Measurements from ENCODE around the gene DPP7.

Gene DPP7

DNA sequence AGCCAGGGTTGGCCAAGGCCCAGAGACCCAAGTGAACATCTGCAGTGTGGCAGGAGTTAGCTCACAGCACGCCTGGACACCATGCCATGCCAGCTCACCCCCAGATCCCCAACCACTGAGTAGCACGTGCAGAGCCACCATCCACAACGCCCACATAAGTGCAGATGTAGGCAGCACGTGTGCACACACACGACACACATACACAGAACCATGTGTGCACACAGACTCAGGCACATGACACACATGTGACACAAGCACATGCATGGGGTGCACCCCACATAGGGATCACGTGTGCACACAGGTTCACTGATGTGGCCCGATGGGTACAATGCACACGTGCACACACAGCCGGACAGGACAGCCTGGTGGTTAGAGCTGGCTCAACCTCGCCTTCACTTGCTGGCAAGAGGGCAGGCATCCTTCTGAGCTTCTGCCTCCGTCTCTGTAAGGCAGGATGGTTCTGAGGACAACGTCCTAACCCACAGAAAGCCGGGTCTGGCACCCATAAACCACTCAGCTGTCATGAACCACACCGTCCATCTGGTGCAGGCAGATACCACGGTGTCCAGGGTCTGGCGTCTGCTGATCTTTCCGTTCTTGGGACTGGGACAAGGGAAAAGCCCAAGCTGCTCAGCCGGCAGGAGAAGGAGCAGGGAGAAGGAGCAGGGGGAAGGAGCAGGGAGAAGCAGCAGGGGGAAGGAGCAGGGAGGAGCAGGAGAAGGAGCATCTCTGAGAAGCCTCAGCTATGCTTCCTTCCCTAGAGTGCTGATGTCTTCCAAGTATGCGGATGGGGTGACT is 43.3 kb upstream of the DPP7 start:
- no peaks in the 10 kb centered on the region for H3K36me3 ChIP-seq (ENCODE audit: insufficient read depth, low read length)
- H3K27me3 ChIP-seq (ENCODE audit: control insufficient read depth in 1 of 2, insufficient read depth in 2 of 2, low read length in 2 of 2) = peaks cover 25 to 71% of the 10 kb centered on the region in 2 donors
- no peaks in the 10 kb centered on the region for H3K4me1 ChIP-seq (ENCODE audit: insufficient read depth, low read length)
- no peak overlapping the region for H3K4me3 ChIP-seq (ENCODE audit: low read depth in 1 of 2, low read length in 2 of 2)
- H3K9ac ChIP-seq (ENCODE audit: low read length) = no peak overlapping the region
- no peaks in the 10 kb centered on the region for H3K9me3 ChIP-seq (ENCODE audit: low read length)
- no peak overlapping the region for H3K27ac ChIP-seq (ENCODE audit: low read depth, low read length)

DNA sequence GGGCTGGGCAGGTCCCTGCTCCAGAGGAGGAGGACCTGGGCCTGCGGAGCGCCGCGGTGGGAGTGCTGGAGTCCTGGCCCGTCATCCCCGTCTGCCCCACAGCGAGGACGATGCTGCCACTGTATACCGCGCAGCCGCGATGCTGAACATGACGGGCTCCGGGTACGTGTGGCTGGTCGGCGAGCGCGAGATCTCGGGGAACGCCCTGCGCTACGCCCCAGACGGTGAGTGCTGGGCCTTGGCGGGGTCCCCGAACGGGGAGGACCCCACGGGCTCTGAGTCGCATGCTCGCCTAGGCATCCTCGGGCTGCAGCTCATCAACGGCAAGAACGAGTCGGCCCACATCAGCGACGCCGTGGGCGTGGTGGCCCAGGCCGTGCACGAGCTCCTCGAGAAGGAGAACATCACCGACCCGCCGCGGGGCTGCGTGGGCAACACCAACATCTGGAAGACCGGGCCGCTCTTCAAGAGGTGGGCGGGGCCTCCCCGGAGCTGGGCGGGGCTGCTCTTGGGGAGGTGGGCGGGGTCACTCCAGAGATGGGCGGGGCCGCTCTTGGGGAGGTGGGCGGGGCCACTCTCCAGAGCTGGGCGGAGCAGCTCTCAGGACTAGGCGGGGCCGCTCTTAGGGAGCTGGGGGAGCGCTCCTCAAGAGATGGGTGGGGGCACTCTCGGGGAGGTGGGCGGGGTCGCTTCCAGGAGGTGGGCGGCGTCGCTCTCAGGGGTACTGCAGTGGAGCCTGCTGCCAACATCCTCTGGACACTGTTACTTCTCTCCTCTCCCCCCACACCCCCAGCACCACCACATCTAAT is 42.2 kb upstream of the DPP7 start:
- Histone ChIP-seq H3K27me3 (ENCODE audit: control insufficient read depth in 1 of 2, insufficient read depth in 2 of 2, low read length in 2 of 2) (peaks cover 25 to 60% of the 10 kb centered on the region in 2 donors), H3K36me3 (ENCODE audit: insufficient read depth, low read length) (no peaks in the 10 kb centered on the region), H3K4me1 (ENCODE audit: insufficient read depth, low read length) (no peaks in the 10 kb centered on the region), H3K9ac (ENCODE audit: low read length) (no peak overlapping the region), H3K9me3 (ENCODE audit: low read length) (no peaks in the 10 kb centered on the region), H3K4me3 (ENCODE audit: low read depth in 1 of 2, low read length in 2 of 2) (no peak overlapping the region), H3K27ac (ENCODE audit: low read depth, low read length) (no peak overlapping the region)

DNA sequence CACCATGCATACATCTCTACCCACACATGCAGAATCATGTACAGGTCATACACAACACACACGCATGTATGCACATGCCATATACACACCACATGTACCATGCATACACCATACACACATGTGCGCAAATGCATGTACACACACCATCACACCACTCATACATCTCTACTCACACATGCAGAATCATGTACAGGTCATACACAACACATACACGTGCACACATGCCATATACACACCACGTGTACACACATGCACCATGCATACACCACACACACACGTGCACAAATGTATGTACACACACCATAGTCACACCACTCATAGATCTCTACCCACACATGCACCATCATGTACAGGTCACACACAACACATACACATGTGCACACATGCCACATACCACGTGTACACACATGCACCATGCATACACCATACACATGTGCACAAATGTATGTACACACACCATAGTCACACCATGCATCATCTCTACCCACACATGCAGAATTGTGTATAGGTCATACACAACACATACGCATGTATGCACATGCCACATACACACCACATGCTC is 38.4 kb upstream of the DPP7 start:
- H3K27me3 ChIP-seq (ENCODE audit: control insufficient read depth in 1 of 2, insufficient read depth in 2 of 2, low read length in 2 of 2) = peaks cover 10 to 50% of the 10 kb centered on the region in 2 donors
- no peak overlapping the region for H3K4me3 ChIP-seq (ENCODE audit: low read depth in 1 of 2, low read length in 2 of 2)
- H3K9me3 ChIP-seq (ENCODE audit: low read length) = no peaks in the 10 kb centered on the region
- no peaks in the 10 kb centered on the region for H3K4me1 ChIP-seq (ENCODE audit: insufficient read depth, low read length)
- no peak overlapping the region for H3K27ac ChIP-seq (ENCODE audit: low read depth, low read length)
- H3K36me3 ChIP-seq (ENCODE audit: insufficient read depth, low read length) = no peaks in the 10 kb centered on the region
- no peak overlapping the region for H3K9ac ChIP-seq (ENCODE audit: low read length)

DNA sequence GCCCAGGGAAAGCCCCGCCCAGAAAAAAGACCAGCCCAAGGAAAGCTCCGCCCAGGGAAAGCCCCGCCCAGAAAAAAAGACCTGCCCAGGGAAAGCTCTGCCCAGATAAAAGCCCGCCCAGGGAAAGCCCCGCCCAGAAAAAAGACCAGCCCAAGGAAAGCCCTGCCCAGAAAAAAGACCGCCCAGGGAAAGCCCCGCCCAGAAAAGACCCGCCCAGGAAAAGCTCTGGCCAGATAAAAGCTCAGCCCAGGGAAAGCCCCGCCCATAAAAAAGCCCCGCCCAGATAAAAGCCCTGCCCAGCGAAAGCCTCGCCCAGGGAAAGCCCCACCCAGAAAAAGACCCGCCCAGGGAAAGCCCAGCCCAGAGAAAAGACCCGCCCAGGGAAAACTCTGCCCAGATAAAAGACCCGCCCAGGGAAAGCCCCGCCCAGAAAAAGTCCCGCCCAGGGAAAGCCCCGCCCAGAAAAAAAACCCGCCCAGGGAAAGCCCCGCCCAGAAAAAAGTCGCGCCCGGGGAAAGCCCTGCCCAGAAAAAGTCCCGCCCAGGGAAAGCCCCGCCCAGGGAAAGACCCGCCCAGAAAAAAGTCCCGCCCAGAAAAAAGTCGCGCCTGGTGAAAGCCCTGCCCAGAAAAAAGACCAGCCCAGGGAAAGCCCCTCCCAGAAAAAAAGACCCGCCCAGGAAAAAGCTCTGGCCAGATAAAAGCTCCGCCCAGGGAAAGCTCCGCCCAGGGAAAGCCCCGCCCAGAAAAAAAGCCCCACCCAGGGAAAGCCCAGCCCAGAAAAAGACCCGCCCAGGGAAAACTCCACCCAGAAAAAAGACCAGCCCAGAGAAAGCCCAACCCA is 36.3 kb upstream of the DPP7 start:
- no peaks in the 10 kb centered on the region for H3K9me3 ChIP-seq (ENCODE audit: low read length)
- H3K27ac ChIP-seq (ENCODE audit: low read depth, low read length) = no peak overlapping the region
- no peak overlapping the region for H3K9ac ChIP-seq (ENCODE audit: low read length)
- H3K36me3 ChIP-seq (ENCODE audit: insufficient read depth, low read length) = no peaks in the 10 kb centered on the region
- H3K4me1 ChIP-seq (ENCODE audit: insufficient read depth, low read length) = no peaks in the 10 kb centered on the region
- H3K4me3 ChIP-seq (ENCODE audit: low read depth in 1 of 2, low read length in 2 of 2) = no peak overlapping the region
- peaks cover 0 to 47% of the 10 kb centered on the region in 2 donors for H3K27me3 ChIP-seq (ENCODE audit: control insufficient read depth in 1 of 2, insufficient read depth in 2 of 2, low read length in 2 of 2)

- Histone ChIP-seq H3K9me3 (ENCODE audit: low read length) (no peaks in the 10 kb centered on the region), H3K4me1 (ENCODE audit: insufficient read depth, low read length) (no peaks in the 10 kb centered on the region), H3K4me3 (ENCODE audit: low read depth in 1 of 2, low read length in 2 of 2) (no peak overlapping the region), H3K27me3 (ENCODE audit: control insufficient read depth in 1 of 2, insufficient read depth in 2 of 2, low read length in 2 of 2) (peaks cover 0 to 41% of the 10 kb centered on the region in 2 donors), H3K9ac (ENCODE audit: low read length) (no peak overlapping the region), H3K36me3 (ENCODE audit: insufficient read depth, low read length) (no peaks in the 10 kb centered on the region), H3K27ac (ENCODE audit: low read depth, low read length) (no peak overlapping the region)
Observed at GRCh38 chr9:137149942-137150616, 35.5 kb upstream of the DPP7 start.

- no peaks in the 10 kb centered on the region for H3K36me3 ChIP-seq (ENCODE audit: insufficient read depth, low read length)
- no peaks in the 10 kb centered on the region for H3K4me1 ChIP-seq (ENCODE audit: insufficient read depth, low read length)
Observed at GRCh38 chr9:137149363-137149762, 34.8 kb upstream of the DPP7 start.

DNA sequence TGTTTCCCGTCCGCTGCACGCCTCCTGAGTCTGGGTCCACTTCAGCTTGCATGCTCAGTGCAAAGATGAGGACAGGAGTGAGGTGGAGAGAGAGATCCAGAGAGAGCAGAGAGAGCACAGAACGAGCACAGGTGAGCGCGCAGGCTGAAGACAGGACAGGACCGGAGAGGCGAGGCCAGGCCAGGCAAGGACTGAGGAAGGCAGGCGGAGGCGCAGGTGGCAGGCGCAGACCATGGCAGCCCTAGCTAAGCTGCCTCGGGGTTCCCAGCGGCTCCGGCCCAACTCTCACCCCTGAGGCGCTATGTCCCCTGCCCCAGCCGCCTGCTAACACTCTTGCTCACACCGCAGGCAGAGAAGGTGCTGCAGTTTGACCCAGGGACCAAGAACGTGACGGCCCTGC is 34.1 kb upstream of the DPP7 start:
- Histone ChIP-seq H3K27ac (ENCODE audit: low read depth, low read length) (no peak overlapping the region), H3K4me3 (ENCODE audit: low read depth in 1 of 2, low read length in 2 of 2) (no peak overlapping the region), H3K36me3 (ENCODE audit: insufficient read depth, low read length) (no peaks in the 10 kb centered on the region), H3K27me3 (ENCODE audit: control insufficient read depth in 1 of 2, insufficient read depth in 2 of 2, low read length in 2 of 2) (peaks cover 0 to 42% of the 10 kb centered on the region in 2 donors), H3K9ac (ENCODE audit: low read length) (no peak overlapping the region), H3K4me1 (ENCODE audit: insufficient read depth, low read length) (no peaks in the 10 kb centered on the region), H3K9me3 (ENCODE audit: low read length) (no peaks in the 10 kb centered on the region)

More at GRCh38 chr9:137149363-137149762, 34.8 kb upstream of the DPP7 start:
- no peak overlapping the region for H3K27ac ChIP-seq (ENCODE audit: low read depth, low read length)
- no peaks in the 10 kb centered on the region for H3K9me3 ChIP-seq (ENCODE audit: low read length)
- no peak overlapping the region for H3K9ac ChIP-seq (ENCODE audit: low read length)
- peaks cover 0 to 41% of the 10 kb centered on the region in 2 donors for H3K27me3 ChIP-seq (ENCODE audit: control insufficient read depth in 1 of 2, insufficient read depth in 2 of 2, low read length in 2 of 2)
- no peak overlapping the region for H3K4me3 ChIP-seq (ENCODE audit: low read depth in 1 of 2, low read length in 2 of 2)

DNA sequence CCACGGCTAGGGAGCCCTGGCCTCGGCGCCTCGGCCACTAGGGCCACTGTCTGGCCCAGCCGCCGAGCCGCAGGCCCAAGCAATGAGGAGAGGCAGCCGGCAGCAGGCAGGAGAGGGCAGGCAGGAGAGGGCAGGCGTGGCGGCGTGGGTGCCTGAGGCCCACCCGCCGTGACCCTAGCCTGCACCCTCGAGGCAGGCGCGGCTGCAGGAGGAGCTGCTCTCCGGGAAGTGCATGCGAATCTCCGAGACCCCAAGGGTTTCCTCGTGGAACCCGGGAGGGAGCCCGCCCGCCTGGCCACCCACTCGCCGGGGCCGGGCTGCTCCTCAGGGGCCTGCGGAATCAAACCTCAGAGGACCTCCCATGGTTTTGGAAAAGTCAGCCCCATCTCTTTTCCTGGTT is 33.7 kb upstream of the DPP7 start:
- Histone ChIP-seq H3K27ac (ENCODE audit: low read depth, low read length) (no peak overlapping the region), H3K4me1 (ENCODE audit: insufficient read depth, low read length) (no peaks in the 10 kb centered on the region), H3K36me3 (ENCODE audit: insufficient read depth, low read length) (no peaks in the 10 kb centered on the region), H3K9me3 (ENCODE audit: low read length) (no peaks in the 10 kb centered on the region), H3K27me3 (ENCODE audit: control insufficient read depth in 1 of 2, insufficient read depth in 2 of 2, low read length in 2 of 2) (peaks cover 0 to 47% of the 10 kb centered on the region in 2 donors), H3K9ac (ENCODE audit: low read length) (no peak overlapping the region), H3K4me3 (ENCODE audit: low read depth in 1 of 2, low read length in 2 of 2) (no peak overlapping the region)

GRCh38 chr9:137147793-137148160 is 33.2 kb upstream of the DPP7 start:
- peaks cover 0 to 51% of the 10 kb centered on the region in 2 donors for H3K27me3 ChIP-seq (ENCODE audit: control insufficient read depth in 1 of 2, insufficient read depth in 2 of 2, low read length in 2 of 2)
- no peak overlapping the region for H3K27ac ChIP-seq (ENCODE audit: low read depth, low read length)
- no peak overlapping the region for H3K4me3 ChIP-seq (ENCODE audit: low read depth in 1 of 2, low read length in 2 of 2)
- no peaks in the 10 kb centered on the region for H3K4me1 ChIP-seq (ENCODE audit: insufficient read depth, low read length)
- H3K9me3 ChIP-seq (ENCODE audit: low read length) = no peaks in the 10 kb centered on the region
- H3K36me3 ChIP-seq (ENCODE audit: insufficient read depth, low read length) = no peaks in the 10 kb centered on the region
- no peak overlapping the region for H3K9ac ChIP-seq (ENCODE audit: low read length)

DNA sequence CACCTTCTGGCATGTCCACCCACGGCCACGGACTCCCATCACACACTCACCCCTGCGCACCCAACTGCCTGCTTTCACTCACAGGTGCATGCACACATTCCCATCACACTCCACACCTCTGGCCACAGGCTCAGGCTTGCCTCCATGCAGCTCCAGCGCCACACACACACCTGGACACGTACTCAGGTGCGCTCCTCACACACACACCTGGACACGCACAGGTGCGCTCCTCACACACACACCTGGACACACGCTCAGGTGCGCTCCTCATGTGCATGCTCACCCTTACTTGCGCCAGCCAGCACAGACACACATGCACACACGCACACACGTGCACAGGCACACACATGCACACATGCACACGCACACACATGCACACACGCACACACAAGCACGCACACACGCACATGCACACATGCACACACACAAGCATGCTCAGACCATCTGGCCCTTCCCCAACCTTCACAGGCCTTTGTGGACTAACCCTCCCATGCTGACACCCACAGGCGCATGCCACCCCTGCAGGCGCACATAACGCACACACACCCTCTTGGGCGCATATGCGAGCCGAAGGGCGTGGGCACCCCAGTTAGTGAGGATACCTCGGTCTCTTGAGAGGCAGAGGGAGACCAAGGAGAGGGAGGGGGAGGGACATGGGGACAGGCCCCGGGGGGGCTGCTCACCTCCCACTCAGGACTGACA is 32.7 kb upstream of the DPP7 start:
- Histone ChIP-seq H3K4me1 (ENCODE audit: insufficient read depth, low read length) (no peaks in the 10 kb centered on the region), H3K27me3 (ENCODE audit: control insufficient read depth in 1 of 2, insufficient read depth in 2 of 2, low read length in 2 of 2) (peaks cover 0 to 57% of the 10 kb centered on the region in 2 donors), H3K27ac (ENCODE audit: low read depth, low read length) (no peak overlapping the region), H3K9me3 (ENCODE audit: low read length) (no peaks in the 10 kb centered on the region), H3K9ac (ENCODE audit: low read length) (no peak overlapping the region), H3K4me3 (ENCODE audit: low read depth in 1 of 2, low read length in 2 of 2) (no peak overlapping the region), H3K36me3 (ENCODE audit: insufficient read depth, low read length) (no peaks in the 10 kb centered on the region)
